ENCODE results near the gene PDGFB. TPM values are rescaled to one million over a fixed set of nuclear protein-coding genes. Genes with fewer than 3 reads are reported as not detected.

The PDGFB gene
- total RNA-seq, 1 experiment from 2014 or later, result 8.3 TPM

DNA sequence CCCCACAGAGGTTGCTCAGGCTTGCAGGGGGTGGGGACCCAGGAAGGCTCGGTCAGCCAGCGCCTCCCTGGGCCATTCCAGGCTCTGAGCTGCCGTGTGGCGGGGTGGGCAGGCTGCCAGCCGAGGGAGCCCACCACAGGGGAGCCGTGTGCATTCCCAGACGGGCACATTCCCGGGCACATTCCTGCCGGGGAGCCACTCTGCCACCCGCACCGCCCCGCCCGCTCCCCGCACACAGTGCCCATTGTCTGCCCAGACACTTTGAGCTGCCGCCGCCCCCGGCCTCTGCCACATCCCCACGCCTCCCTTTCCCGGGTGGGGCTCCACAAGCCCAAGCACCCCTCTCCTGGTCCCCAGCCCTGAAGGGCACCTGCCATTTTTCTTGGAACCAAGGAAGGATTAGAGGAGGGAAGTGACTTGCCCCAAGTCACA lies 47.3 kb upstream of the PDGFB start:
- intact Hi-C loops (cut with micrococcal nuclease; ENCODE audit: unreplicated experiment), result loop anchor here (5.0 kb wide), 1 partner anchor 40 kb away; no protein-coding TSS in a partner anchor
- H3K36me3 Mint-ChIP-seq (ENCODE audit: insufficient read depth, unreplicated experiment), result no peaks in the 10 kb centered on the region
- H3K27ac Mint-ChIP-seq (ENCODE audit: unreplicated experiment), result peak overlapping the region; percentile 86
- Histone ChIP-seq H3K27me3 (replicated peaks; ENCODE audit: control insufficient read depth, insufficient read depth, low read length) (no peaks in the 10 kb centered on the region), H3K36me3 (ENCODE audit: control insufficient read depth, insufficient read depth, low read length) (no peaks in the 10 kb centered on the region), H3K9me3 (no peaks in the 10 kb centered on the region), H3K4me3 (ENCODE audit: low read depth, low read length) (no peak overlapping the region), H3K4me1 (peaks cover 44% of the 10 kb centered on the region)
- POLR2A ChIA-PET, result no interaction called here
- peaks cover 24% of the 10 kb centered on the region for H3K4me1 Mint-ChIP-seq (ENCODE audit: low read depth, unreplicated experiment)
- no peaks in the 10 kb centered on the region for H3K9me3 Mint-ChIP-seq (ENCODE audit: unreplicated experiment)
- H3K4me3 Mint-ChIP-seq (ENCODE audit: unreplicated experiment), result no peak overlapping the region
- no TSS peak for BruUV-seq (replicated peaks)
- no peak for DNase-seq
- H3K27me3 Mint-ChIP-seq (ENCODE audit: insufficient read depth, unreplicated experiment), result no peaks in the 10 kb centered on the region
- TF ChIP-seq, protein P1, sequence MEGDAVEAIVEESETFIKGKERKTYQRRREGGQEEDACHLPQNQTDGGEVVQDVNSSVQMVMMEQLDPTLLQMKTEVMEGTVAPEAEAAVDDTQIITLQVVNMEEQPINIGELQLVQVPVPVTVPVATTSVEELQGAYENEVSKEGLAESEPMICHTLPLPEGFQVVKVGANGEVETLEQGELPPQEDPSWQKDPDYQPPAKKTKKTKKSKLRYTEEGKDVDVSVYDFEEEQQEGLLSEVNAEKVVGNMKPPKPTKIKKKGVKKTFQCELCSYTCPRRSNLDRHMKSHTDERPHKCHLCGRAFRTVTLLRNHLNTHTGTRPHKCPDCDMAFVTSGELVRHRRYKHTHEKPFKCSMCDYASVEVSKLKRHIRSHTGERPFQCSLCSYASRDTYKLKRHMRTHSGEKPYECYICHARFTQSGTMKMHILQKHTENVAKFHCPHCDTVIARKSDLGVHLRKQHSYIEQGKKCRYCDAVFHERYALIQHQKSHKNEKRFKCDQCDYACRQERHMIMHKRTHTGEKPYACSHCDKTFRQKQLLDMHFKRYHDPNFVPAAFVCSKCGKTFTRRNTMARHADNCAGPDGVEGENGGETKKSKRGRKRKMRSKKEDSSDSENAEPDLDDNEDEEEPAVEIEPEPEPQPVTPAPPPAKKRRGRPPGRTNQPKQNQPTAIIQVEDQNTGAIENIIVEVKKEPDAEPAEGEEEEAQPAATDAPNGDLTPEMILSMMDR (IDR thresholded peaks at IDR 0.05; ENCODE audit: insufficient read depth in 1 of 2, low read depth in 1 of 2, low read length in 1 of 2, severe bottlenecking in 1 of 2, unreplicated experiment in 1 of 2), result no peak
- CTCF ChIA-PET, result no interaction called here

DNA sequence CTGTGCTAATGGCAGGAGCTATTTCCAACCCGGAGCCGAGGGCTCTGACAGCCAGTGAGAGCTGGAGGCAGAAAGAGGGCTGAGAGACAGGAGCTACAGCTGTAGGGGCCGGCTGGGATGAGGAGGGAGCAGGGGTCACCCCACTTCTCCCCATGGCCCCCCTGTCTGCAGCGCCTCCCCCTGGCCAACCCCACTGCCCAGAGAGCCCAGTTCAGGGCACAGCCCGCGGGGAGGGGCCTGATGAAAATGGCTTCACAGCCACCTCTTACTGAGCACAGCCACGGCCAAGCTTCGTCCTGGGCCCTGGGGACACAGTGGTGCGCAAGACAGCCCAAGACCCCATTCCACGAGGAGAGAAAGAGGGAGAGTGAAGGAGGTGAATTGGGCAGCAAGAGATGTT lies 46.7 kb upstream of the PDGFB start:
- intact Hi-C loops (cut with micrococcal nuclease; ENCODE audit: unreplicated experiment), result loop anchor here (5.0 kb wide), 1 partner anchor 39 kb away; no protein-coding TSS in a partner anchor
- POLR2A ChIA-PET, result no interaction called here
- BruUV-seq (replicated peaks), result no TSS peak
- Mint-ChIP-seq H3K4me1 (ENCODE audit: low read depth, unreplicated experiment) (peaks cover 22% of the 10 kb centered on the region), H3K4me3 (ENCODE audit: unreplicated experiment) (no peak overlapping the region), H3K36me3 (ENCODE audit: insufficient read depth, unreplicated experiment) (no peaks in the 10 kb centered on the region), H3K9me3 (ENCODE audit: unreplicated experiment) (no peaks in the 10 kb centered on the region), H3K27ac (ENCODE audit: unreplicated experiment) (peak overlapping the region; percentile 76), H3K27me3 (ENCODE audit: insufficient read depth, unreplicated experiment) (no peaks in the 10 kb centered on the region)
- H3K4me1 ChIP-seq, result peaks cover 48% of the 10 kb centered on the region
- DNase-seq, result no peak
- CTCF ChIA-PET, result interaction anchor here (0.7 kb wide), 1 partner anchor 52 kb away, joined by 3 read pairs; no protein-coding TSS in a partner anchor
- no peaks in the 10 kb centered on the region for H3K36me3 ChIP-seq (ENCODE audit: control insufficient read depth, insufficient read depth, low read length)
- H3K9me3 ChIP-seq, result no peaks in the 10 kb centered on the region
- TF ChIP-seq, protein P1 (IDR thresholded peaks at IDR 0.05; ENCODE audit: insufficient read depth in 1 of 2, low read depth in 1 of 2, low read length in 1 of 2, severe bottlenecking in 1 of 2, unreplicated experiment in 1 of 2), result no peak
- H3K4me3 ChIP-seq (ENCODE audit: low read depth, low read length), result no peak overlapping the region
- H3K27me3 ChIP-seq (replicated peaks; ENCODE audit: control insufficient read depth, insufficient read depth, low read length), result no peaks in the 10 kb centered on the region

GRCh38 chr22:39290724-39291161 lies 46.0 kb upstream of the PDGFB start:
- Histone ChIP-seq H3K36me3 (ENCODE audit: control insufficient read depth, insufficient read depth, low read length) (no peaks in the 10 kb centered on the region), H3K9me3 (no peaks in the 10 kb centered on the region), H3K27me3 (replicated peaks; ENCODE audit: control insufficient read depth, insufficient read depth, low read length) (no peaks in the 10 kb centered on the region), H3K4me1 (peaks cover 46% of the 10 kb centered on the region), H3K4me3 (ENCODE audit: low read depth, low read length) (no peak overlapping the region)
- TF ChIP-seq, protein P1 (IDR thresholded peaks at IDR 0.05; ENCODE audit: insufficient read depth in 1 of 2, low read depth in 1 of 2, low read length in 1 of 2, severe bottlenecking in 1 of 2, unreplicated experiment in 1 of 2), result no peak
- POLR2A ChIA-PET, result no interaction called here
- DNase-seq, result no peak
- intact Hi-C loops (cut with micrococcal nuclease; ENCODE audit: unreplicated experiment), result loop anchor here (5.0 kb wide), 1 partner anchor 38 kb away; no protein-coding TSS in a partner anchor
- no peak overlapping the region for H3K27ac Mint-ChIP-seq (ENCODE audit: unreplicated experiment)
- H3K4me1 Mint-ChIP-seq (ENCODE audit: low read depth, unreplicated experiment), result peaks cover 17% of the 10 kb centered on the region
- peaks cover 5% of the 10 kb centered on the region for H3K9me3 Mint-ChIP-seq (ENCODE audit: unreplicated experiment)
- BruUV-seq (replicated peaks), result no TSS peak
- CTCF ChIA-PET, result interaction anchor here (0.6 kb wide), 1 partner anchor 309 kb away, joined by 3 read pairs; no protein-coding TSS in a partner anchor
- H3K27me3 Mint-ChIP-seq (ENCODE audit: insufficient read depth, unreplicated experiment), result no peaks in the 10 kb centered on the region
- peaks cover 3% of the 10 kb centered on the region for H3K36me3 Mint-ChIP-seq (ENCODE audit: insufficient read depth, unreplicated experiment)
- no peak overlapping the region for H3K4me3 Mint-ChIP-seq (ENCODE audit: unreplicated experiment)

All from Caco-2 (cell line).